ENCODE measurements around the gene TAOK2. TPM values are rescaled to one million over a fixed set of nuclear protein-coding genes. Genes with fewer than 3 reads are reported as not detected.

TAOK2 gene
- polyA plus RNA-seq, 2 of the 4 experiments (the other 2 are of a cell fraction): 13.7 to 30.8 TPM

DNA sequence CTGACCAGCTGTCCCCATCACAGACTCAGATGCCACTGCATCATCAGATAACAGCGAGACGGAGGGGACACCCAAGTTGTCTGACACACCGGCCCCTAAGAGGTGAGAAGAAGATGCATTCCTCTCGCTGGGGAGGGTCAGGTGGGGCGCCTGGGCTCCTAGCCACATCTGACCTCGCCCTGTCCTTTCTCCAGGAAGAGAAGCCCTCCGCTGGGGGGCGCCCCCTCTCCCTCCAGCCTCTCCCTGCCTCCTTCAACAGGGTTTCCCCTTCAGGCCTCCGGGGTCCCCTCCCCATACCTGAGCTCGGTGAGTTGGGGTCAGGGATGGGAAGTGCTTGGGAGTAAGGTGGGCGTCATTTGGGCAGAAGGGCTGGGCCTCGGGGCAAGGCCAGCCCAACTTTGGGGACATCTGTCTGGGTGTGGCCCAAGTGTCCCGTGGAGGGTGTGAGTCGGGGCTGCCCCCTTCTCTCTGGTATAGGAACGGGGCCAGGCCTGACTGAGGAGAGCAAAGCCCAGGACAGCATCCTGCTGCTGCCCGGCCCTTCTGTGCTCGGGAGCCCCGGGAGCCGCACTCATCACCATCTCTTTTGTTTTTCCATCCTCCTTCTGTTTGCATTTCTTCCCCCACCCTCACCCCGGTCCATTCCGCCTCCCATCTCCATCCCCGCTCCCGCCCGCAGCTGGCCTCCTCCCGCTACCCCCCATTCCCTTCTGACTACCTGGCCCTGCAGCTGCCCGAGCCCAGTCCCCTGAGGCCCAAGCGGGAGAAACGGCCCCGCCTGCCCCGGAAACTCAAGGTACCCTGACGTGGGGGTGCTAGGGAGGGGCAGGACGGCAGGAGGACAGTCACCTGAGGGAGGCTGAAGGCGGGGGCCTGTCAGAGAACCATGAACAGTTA lies 27.3 kb downstream of the TAOK2 start:
- FAIRE-seq: no peak

DNA sequence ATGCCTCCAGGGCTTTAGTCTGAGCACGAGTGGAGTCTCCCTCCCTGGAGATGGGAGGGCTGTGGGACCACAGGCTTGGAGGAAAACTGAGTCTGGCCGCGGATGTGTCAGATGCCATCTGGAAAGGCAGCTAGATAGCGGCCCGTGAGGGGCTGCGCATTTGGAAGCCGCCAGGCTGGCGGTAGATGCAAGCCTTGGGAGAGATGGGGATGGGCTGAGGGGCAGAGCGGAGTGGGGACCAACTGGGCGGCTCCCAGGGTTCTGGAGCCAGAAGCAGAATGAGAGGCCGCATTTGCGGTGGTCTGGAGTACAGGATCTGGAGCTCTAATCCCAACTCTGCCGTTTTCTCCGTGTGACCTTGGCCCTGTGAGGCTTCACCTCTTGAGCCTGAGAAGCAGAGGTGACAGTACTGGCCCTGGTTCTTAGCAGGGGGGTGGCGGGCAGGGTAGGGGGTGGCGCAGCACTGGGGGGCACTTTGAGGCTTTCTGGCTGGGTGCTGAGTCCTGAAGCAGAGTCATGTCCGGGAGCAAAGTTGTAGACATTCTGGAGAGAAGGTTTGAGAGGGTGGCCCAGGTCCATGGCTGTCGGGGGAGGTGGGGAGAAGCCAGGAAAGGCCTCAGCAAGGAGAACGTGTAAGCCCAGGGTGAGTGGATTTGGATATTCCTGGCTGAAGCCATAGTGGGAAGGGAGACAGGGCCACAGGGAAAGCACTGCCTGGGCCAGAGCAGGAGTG lies 29.1 kb downstream of the TAOK2 start:
- CTCF ChIA-PET: interaction anchor here (1.2 to 3.8 kb wide), 6 partner anchors 29 to 312 kb away, joined by 3 to 41 read pairs (median 8); partner anchors contain the start of genes ASPHD1, SEZ6L2 and TLCD3B
- WGBS (ENCODE audit: missing lambda C conversion rate): 89% methylated on average over 18 of the region's 19 CpGs
- H3K4me3 ChIP-seq: no peak overlapping the region
- DNase-seq (ENCODE audit: low read depth in 1 of 2, low spot score in 1 of 2) (no peak), ATAC-seq (no peak), FAIRE-seq (no peak)
- peaks cover 9% of the 10 kb centered on the region; the same call in 2 of the 3 replicates for H3K4me1 ChIP-seq
- H3K9me3 ChIP-seq: no peaks in the 10 kb centered on the region
- no peak overlapping the region for H3K27ac ChIP-seq
- H3K4me2 ChIP-seq: no peak overlapping the region
- POLR2A ChIA-PET: no interaction called here
- no peak for TF ChIP-seq NR3C1 (IDR thresholded peaks at IDR 0.05)
- TF ChIP-seq, protein P1, sequence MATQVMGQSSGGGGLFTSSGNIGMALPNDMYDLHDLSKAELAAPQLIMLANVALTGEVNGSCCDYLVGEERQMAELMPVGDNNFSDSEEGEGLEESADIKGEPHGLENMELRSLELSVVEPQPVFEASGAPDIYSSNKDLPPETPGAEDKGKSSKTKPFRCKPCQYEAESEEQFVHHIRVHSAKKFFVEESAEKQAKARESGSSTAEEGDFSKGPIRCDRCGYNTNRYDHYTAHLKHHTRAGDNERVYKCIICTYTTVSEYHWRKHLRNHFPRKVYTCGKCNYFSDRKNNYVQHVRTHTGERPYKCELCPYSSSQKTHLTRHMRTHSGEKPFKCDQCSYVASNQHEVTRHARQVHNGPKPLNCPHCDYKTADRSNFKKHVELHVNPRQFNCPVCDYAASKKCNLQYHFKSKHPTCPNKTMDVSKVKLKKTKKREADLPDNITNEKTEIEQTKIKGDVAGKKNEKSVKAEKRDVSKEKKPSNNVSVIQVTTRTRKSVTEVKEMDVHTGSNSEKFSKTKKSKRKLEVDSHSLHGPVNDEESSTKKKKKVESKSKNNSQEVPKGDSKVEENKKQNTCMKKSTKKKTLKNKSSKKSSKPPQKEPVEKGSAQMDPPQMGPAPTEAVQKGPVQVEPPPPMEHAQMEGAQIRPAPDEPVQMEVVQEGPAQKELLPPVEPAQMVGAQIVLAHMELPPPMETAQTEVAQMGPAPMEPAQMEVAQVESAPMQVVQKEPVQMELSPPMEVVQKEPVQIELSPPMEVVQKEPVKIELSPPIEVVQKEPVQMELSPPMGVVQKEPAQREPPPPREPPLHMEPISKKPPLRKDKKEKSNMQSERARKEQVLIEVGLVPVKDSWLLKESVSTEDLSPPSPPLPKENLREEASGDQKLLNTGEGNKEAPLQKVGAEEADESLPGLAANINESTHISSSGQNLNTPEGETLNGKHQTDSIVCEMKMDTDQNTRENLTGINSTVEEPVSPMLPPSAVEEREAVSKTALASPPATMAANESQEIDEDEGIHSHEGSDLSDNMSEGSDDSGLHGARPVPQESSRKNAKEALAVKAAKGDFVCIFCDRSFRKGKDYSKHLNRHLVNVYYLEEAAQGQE (IDR thresholded peaks at IDR 0.05): no peak
- TF ChIP-seq, protein P2, sequence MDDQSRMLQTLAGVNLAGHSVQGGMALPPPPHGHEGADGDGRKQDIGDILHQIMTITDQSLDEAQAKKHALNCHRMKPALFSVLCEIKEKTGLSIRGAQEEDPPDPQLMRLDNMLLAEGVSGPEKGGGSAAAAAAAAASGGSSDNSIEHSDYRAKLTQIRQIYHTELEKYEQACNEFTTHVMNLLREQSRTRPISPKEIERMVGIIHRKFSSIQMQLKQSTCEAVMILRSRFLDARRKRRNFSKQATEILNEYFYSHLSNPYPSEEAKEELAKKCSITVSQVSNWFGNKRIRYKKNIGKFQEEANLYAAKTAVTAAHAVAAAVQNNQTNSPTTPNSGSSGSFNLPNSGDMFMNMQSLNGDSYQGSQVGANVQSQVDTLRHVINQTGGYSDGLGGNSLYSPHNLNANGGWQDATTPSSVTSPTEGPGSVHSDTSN (IDR thresholded peaks at IDR 0.05): no peak
- no peak for TF ChIP-seq SMC3 (IDR thresholded peaks at IDR 0.05)
- TF ChIP-seq HOXB13 (CRISPR knock-in tag; IDR thresholded peaks at IDR 0.05; ENCODE audit: low read depth): no peak
- TF ChIP-seq ZSCAN20 (CRISPR knock-in tag; IDR thresholded peaks at IDR 0.05): no peak

More for the DNA sequence above, 27.3 kb downstream of the TAOK2 start:
- Histone ChIP-seq H3K4me2 (no peak overlapping the region), H3K4me3 (no peak overlapping the region), H3K4me1 (peaks cover 14% of the 10 kb centered on the region; the same call in 2 of the 3 replicates), H3K9me3 (no peaks in the 10 kb centered on the region), H3K27ac (no peak overlapping the region)
- TF ChIP-seq POLR2A (IDR thresholded peaks at IDR 0.05; ENCODE audit: low read length) (no peak), EHMT2 (IDR thresholded peaks at IDR 0.05; ENCODE audit: low read depth) (no peak), MYC (IDR thresholded peaks at IDR 0.05; ENCODE audit: borderline replicate concordance, low read length) (no peak), JUN (IDR thresholded peaks at IDR 0.05) (no peak), HOXB13 (CRISPR knock-in tag; IDR thresholded peaks at IDR 0.05; ENCODE audit: low read depth) (no peak), HDAC2 (IDR thresholded peaks at IDR 0.05) (no peak), MAFK (IDR thresholded peaks at IDR 0.05; ENCODE audit: partially characterized antibody) (no peak), GATA3 (IDR thresholded peaks at IDR 0.05; ENCODE audit: borderline replicate concordance) (no peak), NPAS2 (CRISPR knock-in tag; IDR thresholded peaks at IDR 0.05; ENCODE audit: borderline replicate concordance) (no peak), ZNF302 (CRISPR knock-in tag; IDR thresholded peaks at IDR 0.05) (no peak)
- TF ChIP-seq, protein P1 (IDR thresholded peaks at IDR 0.05): no peak
- TF ChIP-seq, protein P3, sequence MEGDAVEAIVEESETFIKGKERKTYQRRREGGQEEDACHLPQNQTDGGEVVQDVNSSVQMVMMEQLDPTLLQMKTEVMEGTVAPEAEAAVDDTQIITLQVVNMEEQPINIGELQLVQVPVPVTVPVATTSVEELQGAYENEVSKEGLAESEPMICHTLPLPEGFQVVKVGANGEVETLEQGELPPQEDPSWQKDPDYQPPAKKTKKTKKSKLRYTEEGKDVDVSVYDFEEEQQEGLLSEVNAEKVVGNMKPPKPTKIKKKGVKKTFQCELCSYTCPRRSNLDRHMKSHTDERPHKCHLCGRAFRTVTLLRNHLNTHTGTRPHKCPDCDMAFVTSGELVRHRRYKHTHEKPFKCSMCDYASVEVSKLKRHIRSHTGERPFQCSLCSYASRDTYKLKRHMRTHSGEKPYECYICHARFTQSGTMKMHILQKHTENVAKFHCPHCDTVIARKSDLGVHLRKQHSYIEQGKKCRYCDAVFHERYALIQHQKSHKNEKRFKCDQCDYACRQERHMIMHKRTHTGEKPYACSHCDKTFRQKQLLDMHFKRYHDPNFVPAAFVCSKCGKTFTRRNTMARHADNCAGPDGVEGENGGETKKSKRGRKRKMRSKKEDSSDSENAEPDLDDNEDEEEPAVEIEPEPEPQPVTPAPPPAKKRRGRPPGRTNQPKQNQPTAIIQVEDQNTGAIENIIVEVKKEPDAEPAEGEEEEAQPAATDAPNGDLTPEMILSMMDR (IDR thresholded peaks at IDR 0.05): no peak
- TF ChIP-seq, protein P2 (IDR thresholded peaks at IDR 0.05): no peak
- TF ChIP-seq, protein P4, sequence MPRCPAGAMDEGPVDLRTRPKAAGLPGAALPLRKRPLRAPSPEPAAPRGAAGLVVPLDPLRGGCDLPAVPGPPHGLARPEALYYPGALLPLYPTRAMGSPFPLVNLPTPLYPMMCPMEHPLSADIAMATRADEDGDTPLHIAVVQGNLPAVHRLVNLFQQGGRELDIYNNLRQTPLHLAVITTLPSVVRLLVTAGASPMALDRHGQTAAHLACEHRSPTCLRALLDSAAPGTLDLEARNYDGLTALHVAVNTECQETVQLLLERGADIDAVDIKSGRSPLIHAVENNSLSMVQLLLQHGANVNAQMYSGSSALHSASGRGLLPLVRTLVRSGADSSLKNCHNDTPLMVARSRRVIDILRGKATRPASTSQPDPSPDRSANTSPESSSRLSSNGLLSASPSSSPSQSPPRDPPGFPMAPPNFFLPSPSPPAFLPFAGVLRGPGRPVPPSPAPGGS (IDR thresholded peaks at IDR 0.05): no peak
- DNase-seq (ENCODE audit: low read depth in 1 of 2, low spot score in 1 of 2) (no peak), ATAC-seq (no peak)
- ChIA-PET CTCF (interaction anchor here (0.6 to 1.6 kb wide), 5 partner anchors 18 to 193 kb away, joined by 3 to 4 read pairs (median 3); partner anchors contain the start of gene TLCD3B), POLR2A (no interaction called here)
- 86% methylated on average over 25 of the region's 33 CpGs for WGBS (ENCODE audit: missing lambda C conversion rate)

Measured in A549 (cell line).